NOMO-1 treated with DMSO at 0.1 percent for 48 hours (cell line): ENCODE results near the gene NRXN3.

Experiments used
- DNase-seq: peaks from one replicate; lab custom pipeline; 2025; ENCODE audit not compliant: unreplicated experiment; lab: John Stamatoyannopoulos, UW

NRXN3 gene

GRCh38 chr14:79376557-79376956 is 1206.4 kb downstream of the NRXN3 start:
- no peak for DNase-seq

DNA sequence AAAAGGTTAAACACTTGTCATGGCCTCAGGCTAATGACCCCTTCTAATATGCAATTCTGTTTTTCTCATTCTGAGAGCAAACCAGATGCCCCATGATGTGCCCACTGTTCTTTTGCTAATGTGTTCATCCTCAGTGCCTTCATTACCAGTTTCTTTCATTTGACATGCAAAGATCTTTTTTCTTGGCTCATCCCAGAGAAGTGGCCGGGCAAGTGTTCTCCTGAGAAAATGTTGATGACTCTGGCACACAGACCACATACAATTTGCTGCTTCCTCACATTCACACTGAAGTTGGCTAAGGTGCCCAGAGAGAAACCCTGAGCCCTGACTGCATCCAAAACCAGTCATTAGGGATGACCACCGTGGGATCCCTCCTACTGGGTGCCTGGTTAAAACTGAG is 1207.8 kb downstream of the NRXN3 start:
- no peak for DNase-seq

GRCh38 chr14:79379266-79379665 is 1209.1 kb downstream of the NRXN3 start:
- no peak for DNase-seq

GRCh38 chr14:79383031-79383430 is 1212.9 kb downstream of the NRXN3 start:
- DNase-seq, result no peak

- DNase-seq, result no peak
These were observed 1213.3 kb downstream of the NRXN3 start for GRCh38 chr14:79383475-79383874.

DNA sequence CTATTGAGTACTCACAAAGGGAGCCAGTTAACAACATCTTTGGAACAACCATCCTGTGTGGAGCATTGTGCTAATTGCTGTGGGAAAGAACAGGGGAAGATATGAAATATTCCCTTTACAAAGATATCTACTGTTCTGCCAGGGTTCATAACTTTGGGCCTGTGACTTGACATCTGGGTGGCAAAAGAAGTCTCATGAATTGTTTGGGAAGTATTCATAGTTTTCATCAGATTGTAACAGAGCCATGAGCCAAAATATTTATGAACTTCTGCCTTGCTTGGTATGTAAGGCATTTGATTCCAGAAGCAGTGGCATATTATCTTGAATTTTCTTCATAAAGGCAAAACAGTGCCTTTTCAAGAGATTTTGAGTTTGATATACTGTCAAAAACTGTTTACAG is 1224.9 kb downstream of the NRXN3 start:
- no peak for DNase-seq

- DNase-seq, result no peak
These were observed 1234.8 kb downstream of the NRXN3 start for GRCh38 chr14:79404874-79405511.

GRCh38 chr14:79405512-79405910 is 1235.3 kb downstream of the NRXN3 start:
- no peak for DNase-seq

DNA sequence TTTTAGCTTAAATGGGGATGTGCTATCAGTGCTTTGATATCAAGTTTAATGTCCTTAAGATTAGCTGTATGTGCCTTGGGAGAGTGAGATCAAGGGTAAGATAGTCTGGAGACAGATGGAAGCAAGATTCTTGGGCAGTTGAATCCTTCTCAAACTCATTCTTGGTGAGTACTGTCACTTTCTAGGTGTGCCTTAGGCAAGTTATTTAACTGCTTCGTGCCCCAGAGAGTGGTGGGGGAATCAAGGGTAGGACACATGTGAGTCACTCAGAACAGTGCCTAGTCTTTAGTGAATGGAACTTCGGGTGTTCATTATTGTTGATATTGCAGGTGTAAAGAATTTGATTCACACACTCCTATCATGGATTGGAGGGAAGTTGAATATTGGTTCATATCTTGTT is 1237.4 kb downstream of the NRXN3 start:
- DNase-seq, result no peak

DNA sequence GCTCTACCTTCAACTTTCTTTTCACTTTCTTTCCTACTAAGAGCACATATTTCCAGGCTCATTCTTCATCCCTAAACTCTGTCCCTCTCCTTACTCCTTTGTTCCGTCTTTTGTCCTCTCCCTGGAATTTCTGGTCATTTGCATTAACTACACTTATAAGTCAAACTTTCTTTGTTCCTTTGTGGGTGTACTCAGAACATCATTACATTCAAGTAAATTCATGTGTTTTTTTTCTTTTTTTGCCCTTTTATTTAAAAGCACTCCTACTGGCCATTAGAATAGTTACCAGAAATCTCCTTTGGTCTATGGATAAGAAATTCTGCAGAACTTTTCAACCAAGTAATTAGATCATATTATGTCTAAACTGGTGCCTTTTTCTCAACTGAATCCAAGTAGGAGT is 1238.5 kb downstream of the NRXN3 start:
- no peak for DNase-seq

- DNase-seq, result no peak
These were observed 1241.4 kb downstream of the NRXN3 start for GRCh38 chr14:79411403-79412174.

GRCh38 chr14:79412822-79413221 is 1242.6 kb downstream of the NRXN3 start:
- DNase-seq, result no peak

DNA sequence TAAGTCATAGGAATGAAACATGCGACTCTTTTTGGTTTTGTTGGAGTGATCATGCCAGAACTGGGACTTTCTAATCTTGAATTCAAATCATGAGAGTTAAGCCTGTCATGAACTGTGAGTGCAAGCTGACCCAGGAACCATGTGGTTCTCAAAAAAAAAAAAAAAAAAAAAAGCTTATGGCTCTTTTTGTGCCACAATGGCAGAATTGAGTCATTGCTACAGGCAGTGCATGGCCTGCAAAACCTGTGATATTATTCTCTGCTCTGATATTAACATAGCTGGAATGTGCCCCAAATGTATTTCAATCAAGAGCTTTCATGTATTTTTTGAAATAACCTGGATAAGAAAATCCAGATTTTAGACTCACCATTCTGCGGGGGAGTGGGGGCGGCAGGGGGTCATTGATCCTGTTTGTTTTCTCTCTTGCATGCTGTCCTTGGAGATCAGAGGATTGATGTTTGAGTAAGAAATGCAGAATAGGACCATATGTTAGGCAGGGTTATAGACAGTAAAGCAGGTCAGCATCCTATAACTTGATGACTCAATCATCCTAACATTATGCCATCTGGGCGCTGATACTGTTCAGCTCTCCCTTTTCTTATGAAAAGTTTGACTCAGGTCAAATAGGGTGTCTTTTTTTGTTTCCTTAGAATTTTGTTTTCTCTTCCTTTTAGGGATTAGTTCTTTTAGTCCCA is 1243.7 kb downstream of the NRXN3 start:
- no peak for DNase-seq

DNA sequence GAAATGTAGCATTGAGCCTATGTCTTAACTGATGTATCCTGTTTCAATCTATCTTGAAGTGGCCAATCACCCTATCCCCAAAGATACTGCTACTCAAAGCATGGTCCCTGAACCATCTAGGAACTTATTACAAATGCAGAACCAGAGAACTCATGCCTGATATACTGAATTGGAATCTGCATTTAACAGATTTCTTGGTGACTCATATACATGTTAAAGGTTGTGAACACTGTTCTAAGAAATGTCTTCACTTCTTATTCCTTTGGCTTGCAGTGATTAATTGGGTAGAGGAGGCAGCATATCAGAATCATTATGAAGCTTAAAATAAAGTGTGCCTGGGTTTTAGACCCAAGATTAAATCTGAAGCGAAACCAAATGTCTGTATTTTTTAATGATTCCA is 1245.6 kb downstream of the NRXN3 start:
- DNase-seq, result no peak

GRCh38 chr14:79417961-79418360 is 1247.8 kb downstream of the NRXN3 start:
- DNase-seq, result no peak

DNA sequence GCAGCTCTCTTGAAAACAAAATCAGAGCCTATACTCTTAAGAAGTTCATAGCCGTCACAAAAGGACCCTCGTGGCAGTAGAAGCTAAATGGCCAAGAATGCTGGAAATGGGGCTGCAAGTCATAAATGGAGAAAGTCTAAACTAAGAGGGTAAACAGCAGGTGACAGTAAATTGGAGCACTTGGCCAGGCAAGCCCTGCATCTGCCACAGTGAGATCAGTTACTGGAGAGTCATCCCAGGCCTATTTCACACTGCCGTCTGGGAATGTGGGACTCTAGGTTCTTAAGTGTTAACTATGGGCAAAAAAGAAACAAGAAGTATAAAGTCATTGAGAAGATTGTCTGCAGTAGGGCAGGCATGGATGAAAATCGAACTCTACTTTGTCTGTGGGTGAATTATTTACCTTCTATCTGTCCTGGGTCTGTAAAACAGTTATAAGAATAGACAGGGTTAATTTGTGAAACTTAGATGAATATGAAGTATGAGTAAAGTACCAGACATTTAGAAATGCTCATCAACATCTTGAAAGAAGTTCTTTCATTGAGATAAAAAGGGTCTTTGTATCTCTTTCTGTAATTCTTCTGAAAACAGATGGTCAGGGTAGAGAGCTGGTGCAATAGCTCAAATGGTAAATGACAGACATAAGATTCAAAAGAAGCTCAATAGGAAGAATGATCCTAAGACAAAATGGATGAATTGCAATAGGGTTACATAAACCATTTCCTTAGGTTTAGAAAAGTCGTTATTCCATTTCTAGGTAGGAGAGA is 1248.7 kb downstream of the NRXN3 start:
- no peak for DNase-seq

GRCh38 chr14:79419571-79420327 is 1249.6 kb downstream of the NRXN3 start:
- DNase-seq, result no peak

DNA sequence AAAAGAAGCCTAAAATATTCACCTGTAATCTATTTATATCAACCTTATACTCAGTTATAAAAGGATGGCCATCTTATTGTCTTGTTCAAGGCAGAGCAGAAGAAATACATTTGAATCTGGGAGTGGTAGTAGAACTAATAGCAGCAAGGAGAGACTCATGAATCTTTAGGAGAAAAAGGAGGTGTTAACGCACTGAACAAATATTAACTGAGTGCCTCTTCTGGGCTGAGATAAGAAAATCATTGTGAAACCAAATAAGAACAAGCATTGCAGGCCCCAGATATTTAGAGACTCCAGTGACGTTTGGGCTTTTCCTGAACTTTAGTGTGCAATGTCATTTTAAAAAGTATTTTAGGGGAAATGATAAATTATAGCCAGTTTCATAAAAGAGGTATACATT is 1250.6 kb downstream of the NRXN3 start:
- DNase-seq, result no peak

DNA sequence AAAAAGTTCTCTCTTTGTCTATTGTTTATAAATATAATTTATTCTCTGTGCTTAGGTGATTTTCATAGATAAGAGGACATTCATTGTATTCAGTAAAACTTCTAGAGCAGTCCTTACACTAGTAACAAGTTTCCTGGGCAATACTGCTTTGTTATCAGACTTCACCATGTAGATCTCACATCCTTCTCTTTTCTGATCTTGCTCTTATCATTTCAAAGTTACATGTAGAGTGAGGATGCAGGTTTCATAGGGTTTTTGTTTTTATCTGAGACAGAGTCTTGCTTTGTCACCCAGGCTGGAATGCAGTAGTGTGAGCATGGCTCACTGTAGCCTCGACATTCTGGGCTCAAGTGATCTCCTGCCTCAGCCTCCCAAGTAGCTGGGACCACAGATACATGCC is 1251.6 kb downstream of the NRXN3 start:
- no peak for DNase-seq

DNA sequence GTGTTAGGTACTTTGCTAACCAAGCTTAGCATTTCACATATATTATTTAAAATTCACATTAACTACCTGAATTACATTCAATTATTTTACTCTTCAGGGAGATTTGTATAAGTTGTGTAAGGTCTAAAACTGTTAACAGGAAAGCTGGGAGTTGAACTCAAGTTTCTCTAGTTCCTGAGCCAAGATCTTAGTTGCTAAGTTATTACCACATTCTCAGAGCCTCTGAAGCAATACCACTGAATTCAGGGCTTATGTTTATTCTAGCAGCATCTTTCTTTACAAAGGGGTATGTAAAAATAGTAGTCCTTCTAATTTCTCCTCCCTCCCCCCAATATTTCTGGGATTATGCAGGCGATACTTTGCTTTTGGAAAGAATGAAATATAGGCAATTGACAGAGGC is 1254.3 kb downstream of the NRXN3 start:
- DNase-seq, result no peak
